ENCODE data around the gene CDKN1C. TPM values are rescaled to one million over a fixed set of nuclear protein-coding genes. Genes with fewer than 3 reads are reported as not detected.

The CDKN1C gene
- total and polyA plus RNA-seq, 2 experiments from 2014 or later = 64.6 to 108 TPM

GRCh38 chr11:2883979-2884815 is 1.4 kb downstream of the CDKN1C start:
- Histone ChIP-seq H3K9me3 (ENCODE audit: low read depth) (no peaks in the 10 kb centered on the region), H3K4me3 (peak overlapping the region; percentile 99), H3K27me3 (no peaks in the 10 kb centered on the region), H3K36me3 (no peaks in the 10 kb centered on the region), H3K4me1 (ENCODE audit: low read depth) (peaks cover 12% of the 10 kb centered on the region), H3K27ac (peak overlapping the region; percentile 87)
- no peak for TF ChIP-seq CTCF (IDR thresholded peaks at IDR 0.05; ENCODE audit: low read depth, low read length)
- DNase-seq (ENCODE audit: low read depth in 1 of 2, low spot score in 1 of 2) = peak; percentile 65 to 68

GRCh38 chr11:2883640-2883978 is 2.0 kb downstream of the CDKN1C start:
- TF ChIP-seq CTCF (IDR thresholded peaks at IDR 0.05; ENCODE audit: low read depth, low read length) = no peak
- Histone ChIP-seq H3K27me3 (no peaks in the 10 kb centered on the region), H3K4me3 (peak overlapping the region; percentile 99), H3K9me3 (ENCODE audit: low read depth) (no peaks in the 10 kb centered on the region), H3K27ac (peak overlapping the region; percentile 87), H3K4me1 (ENCODE audit: low read depth) (peaks cover 12% of the 10 kb centered on the region), H3K36me3 (no peaks in the 10 kb centered on the region)
- no peak for DNase-seq (ENCODE audit: low read depth in 1 of 2, low spot score in 1 of 2)

GRCh38 chr11:2882396-2883110 is 3.0 kb downstream of the CDKN1C start:
- TF ChIP-seq CTCF (IDR thresholded peaks at IDR 0.05; ENCODE audit: low read depth, low read length) = no peak
- H3K27me3 ChIP-seq = no peaks in the 10 kb centered on the region
- no peaks in the 10 kb centered on the region for H3K36me3 ChIP-seq
- H3K4me3 ChIP-seq = no peak overlapping the region
- peaks cover 9% of the 10 kb centered on the region for H3K4me1 ChIP-seq (ENCODE audit: low read depth)
- DNase-seq (ENCODE audit: low read depth in 1 of 2, low spot score in 1 of 2) = peak in 1 of 2 donors; percentile 14
- H3K9me3 ChIP-seq (ENCODE audit: low read depth) = no peaks in the 10 kb centered on the region
- H3K27ac ChIP-seq = no peak overlapping the region

- Histone ChIP-seq H3K27me3 (no peaks in the 10 kb centered on the region), H3K4me3 (no peak overlapping the region), H3K4me1 (ENCODE audit: low read depth) (peaks cover 9% of the 10 kb centered on the region), H3K36me3 (no peaks in the 10 kb centered on the region), H3K9me3 (ENCODE audit: low read depth) (no peaks in the 10 kb centered on the region), H3K27ac (no peak overlapping the region)
- TF ChIP-seq CTCF (IDR thresholded peaks at IDR 0.05; ENCODE audit: low read depth, low read length) = no peak
- no peak for DNase-seq (ENCODE audit: low read depth in 1 of 2, low spot score in 1 of 2)
These were observed 3.6 kb downstream of the CDKN1C start for GRCh38 chr11:2881981-2882375.

GRCh38 chr11:2881076-2881980 is 4.2 kb downstream of the CDKN1C start:
- no peak for TF ChIP-seq CTCF (IDR thresholded peaks at IDR 0.05; ENCODE audit: low read depth, low read length)
- no peaks in the 10 kb centered on the region for H3K9me3 ChIP-seq (ENCODE audit: low read depth)
- H3K4me1 ChIP-seq (ENCODE audit: low read depth) = peaks cover 7% of the 10 kb centered on the region
- H3K27me3 ChIP-seq = no peaks in the 10 kb centered on the region
- H3K4me3 ChIP-seq = no peak overlapping the region
- no peak for DNase-seq (ENCODE audit: low read depth in 1 of 2, low spot score in 1 of 2)
- H3K36me3 ChIP-seq = no peaks in the 10 kb centered on the region
- H3K27ac ChIP-seq = no peak overlapping the region

All from cardiac muscle cell (in vitro differentiated cells and primary cell).